DND-41 (cell line): ENCODE measurements around the gene PTGS1.

Experiments used
- ATAC-seq: fragments of 200-7000 bp; cut with Tn5 transposase; 3 replicates; pipeline ENCODE4 v1.9.1; 2021; ENCODE audit warnings: low read depth; ENCODE audit not compliant: insufficient read depth
- DNase-seq: peaks from one replicate; pipeline ENCODE4 v3.0.0-alpha.2; 2020
- H2AFZ ChIP-seq: 2 replicates; pipeline ENCODE4 v1.6.0; 2012; ENCODE audit warnings: low read depth, low read length
- H3K27ac ChIP-seq: 2 replicates; pipeline ENCODE4 v1.5.1; 2012; ENCODE audit warnings: low read length, inconsistent platforms
- H3K27me3 ChIP-seq: fragments of 200-600 bp; sonication (generic); 2 replicates; pipeline ENCODE4 v1.6.0; 2012; ENCODE audit warnings: low read length, mild to moderate bottlenecking, inconsistent platforms; ENCODE audit not compliant: insufficient read depth, poor library complexity
- H3K36me3 ChIP-seq: 2 replicates; pipeline ENCODE4 v1.5.1; 2012; ENCODE audit warnings: low read length, inconsistent platforms; ENCODE audit not compliant: insufficient read depth
- H3K4me1 ChIP-seq: 2 replicates; pipeline ENCODE4 v1.5.1; 2012; ENCODE audit warnings: mild to moderate bottlenecking, low read length; ENCODE audit not compliant: insufficient read depth
- H3K4me2 ChIP-seq: 2 replicates; pipeline ENCODE4 v1.6.0; 2012; ENCODE audit warnings: mild to moderate bottlenecking, moderate library complexity, low read length, inconsistent platforms; ENCODE audit not compliant: insufficient read depth
- H3K4me3 ChIP-seq, 2 experiments: fragments of 200-600 bp in 1 of 2; shearing (Covaris generic) in 1 of 2; 2 replicates each; pipeline ENCODE4 v1.5.1; 2012 to 2016; ENCODE audit warnings: inconsistent platforms in 2 of 2, low read length in 2 of 2, mild to moderate bottlenecking in 2 of 2, low read depth in 1 of 2, moderate library complexity in 1 of 2
- H3K79me2 ChIP-seq: 2 replicates; pipeline ENCODE4 v1.6.0; 2012; ENCODE audit warnings: low read length, inconsistent platforms; ENCODE audit not compliant: insufficient read depth
- H3K9ac ChIP-seq: 2 replicates; pipeline ENCODE4 v1.6.0; 2012; ENCODE audit warnings: low read depth, mild to moderate bottlenecking, inconsistent platforms, low read length, moderate library complexity
- H3K9me3 ChIP-seq: 2 replicates; pipeline ENCODE4 v1.5.1; 2012; ENCODE audit warnings: low read length, moderate library complexity, mild to moderate bottlenecking, inconsistent platforms; ENCODE audit not compliant: insufficient read depth, severe bottlenecking
- H4K20me1 ChIP-seq: 2 replicates; pipeline ENCODE4 v1.6.0; 2012; ENCODE audit warnings: low read length; ENCODE audit not compliant: insufficient read depth
- EZH2 ChIP-seq: IDR thresholded peaks from 3 replicates; pipeline ENCODE4 v1.6.1; 2012; ENCODE audit warnings: borderline replicate concordance, low read depth, mild to moderate bottlenecking, moderate library complexity, low read length, inconsistent platforms; ENCODE audit not compliant: severe bottlenecking
- TF ChIP-seq, protein P1 (sequence below): IDR thresholded peaks from 2 replicates; pipeline ENCODE4 v1.5.1; 2012; ENCODE audit warnings: borderline replicate concordance, low read length, moderate library complexity, mild to moderate bottlenecking; ENCODE audit not compliant: poor library complexity, severe bottlenecking; ENCODE audit errors: extremely low read depth

Gene PTGS1

DNA sequence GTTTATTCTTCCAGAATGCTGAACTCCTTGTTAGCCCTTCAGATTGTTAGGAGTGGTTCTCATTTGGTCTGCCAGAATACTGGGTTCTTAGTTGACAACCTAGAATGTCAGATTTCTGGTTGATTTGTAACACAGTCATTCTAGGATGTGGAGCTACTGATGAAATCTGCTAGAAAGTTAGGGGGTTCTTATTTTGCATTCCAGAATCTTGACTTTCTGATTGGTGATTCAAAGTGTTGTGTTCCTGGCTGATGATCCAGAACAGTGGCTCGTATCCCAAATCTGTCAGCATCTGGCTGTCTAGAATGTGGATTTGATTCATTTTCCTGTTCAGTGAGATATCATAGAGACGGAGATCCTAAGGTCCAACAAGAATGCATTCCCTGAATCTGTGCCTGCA is 21.9 kb downstream of the PTGS1 start:
- DNase-seq = no peak
- Histone ChIP-seq H3K36me3 (no peaks in the 10 kb centered on the region), H3K27ac (no peak overlapping the region), H3K9me3 (no peaks in the 10 kb centered on the region), H2AFZ (no peak overlapping the region), H3K27me3 (peaks cover 18% of the 10 kb centered on the region), H3K4me2 (no peak overlapping the region), H4K20me1 (no peaks in the 10 kb centered on the region), H3K4me1 (no peaks in the 10 kb centered on the region), H3K4me3 (no peak overlapping the region), H3K79me2 (no peaks in the 10 kb centered on the region), H3K9ac (no peak overlapping the region)
- ATAC-seq = no peak
- TF ChIP-seq, protein P1, sequence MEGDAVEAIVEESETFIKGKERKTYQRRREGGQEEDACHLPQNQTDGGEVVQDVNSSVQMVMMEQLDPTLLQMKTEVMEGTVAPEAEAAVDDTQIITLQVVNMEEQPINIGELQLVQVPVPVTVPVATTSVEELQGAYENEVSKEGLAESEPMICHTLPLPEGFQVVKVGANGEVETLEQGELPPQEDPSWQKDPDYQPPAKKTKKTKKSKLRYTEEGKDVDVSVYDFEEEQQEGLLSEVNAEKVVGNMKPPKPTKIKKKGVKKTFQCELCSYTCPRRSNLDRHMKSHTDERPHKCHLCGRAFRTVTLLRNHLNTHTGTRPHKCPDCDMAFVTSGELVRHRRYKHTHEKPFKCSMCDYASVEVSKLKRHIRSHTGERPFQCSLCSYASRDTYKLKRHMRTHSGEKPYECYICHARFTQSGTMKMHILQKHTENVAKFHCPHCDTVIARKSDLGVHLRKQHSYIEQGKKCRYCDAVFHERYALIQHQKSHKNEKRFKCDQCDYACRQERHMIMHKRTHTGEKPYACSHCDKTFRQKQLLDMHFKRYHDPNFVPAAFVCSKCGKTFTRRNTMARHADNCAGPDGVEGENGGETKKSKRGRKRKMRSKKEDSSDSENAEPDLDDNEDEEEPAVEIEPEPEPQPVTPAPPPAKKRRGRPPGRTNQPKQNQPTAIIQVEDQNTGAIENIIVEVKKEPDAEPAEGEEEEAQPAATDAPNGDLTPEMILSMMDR = no peak
- TF ChIP-seq EZH2 = no peak

DNA sequence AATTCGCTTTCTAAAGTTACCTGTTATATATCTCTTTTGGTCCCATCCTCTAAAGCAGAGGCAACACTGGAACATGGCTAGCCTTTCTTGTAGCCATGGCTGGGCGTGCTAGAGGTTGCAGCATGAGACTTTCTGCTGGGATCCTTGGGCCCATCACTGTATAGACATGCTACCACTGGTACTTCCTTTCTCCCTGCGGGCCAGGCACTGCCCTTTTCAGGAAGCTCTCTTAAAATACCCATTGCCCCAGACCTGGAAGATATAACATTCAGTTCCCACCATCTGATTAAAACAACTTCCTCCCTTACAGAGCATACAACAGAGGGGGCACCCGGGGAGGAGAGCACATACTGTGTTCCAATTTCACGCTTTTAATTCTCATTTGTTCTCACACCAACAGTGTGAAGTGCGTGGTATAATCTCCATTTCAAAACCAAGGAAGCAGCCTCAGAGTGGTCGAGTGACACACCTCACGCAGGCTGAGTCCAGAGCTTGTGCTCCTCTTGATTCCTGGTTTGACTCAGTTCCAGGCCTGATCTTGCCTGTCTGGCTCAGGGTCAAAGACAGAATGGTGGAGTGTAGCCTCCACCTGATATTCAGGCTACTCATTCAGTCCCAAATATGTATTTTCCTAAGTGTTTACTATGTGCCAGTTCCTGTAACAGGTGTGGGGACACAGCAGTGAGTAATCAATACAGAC is 22.6 kb downstream of the PTGS1 start:
- Histone ChIP-seq H4K20me1 (no peaks in the 10 kb centered on the region), H3K4me2 (no peak overlapping the region), H3K4me3 (no peak overlapping the region), H3K27me3 (peaks cover 21% of the 10 kb centered on the region), H2AFZ (no peak overlapping the region; the same call in 1 of the 2 replicates), H3K9me3 (no peaks in the 10 kb centered on the region), H3K9ac (no peak overlapping the region), H3K36me3 (no peaks in the 10 kb centered on the region), H3K79me2 (no peaks in the 10 kb centered on the region), H3K4me1 (no peaks in the 10 kb centered on the region), H3K27ac (no peak overlapping the region)
- TF ChIP-seq, protein P1 = no peak
- no peak for TF ChIP-seq EZH2
- DNase-seq (no peak), ATAC-seq (no peak)

DNA sequence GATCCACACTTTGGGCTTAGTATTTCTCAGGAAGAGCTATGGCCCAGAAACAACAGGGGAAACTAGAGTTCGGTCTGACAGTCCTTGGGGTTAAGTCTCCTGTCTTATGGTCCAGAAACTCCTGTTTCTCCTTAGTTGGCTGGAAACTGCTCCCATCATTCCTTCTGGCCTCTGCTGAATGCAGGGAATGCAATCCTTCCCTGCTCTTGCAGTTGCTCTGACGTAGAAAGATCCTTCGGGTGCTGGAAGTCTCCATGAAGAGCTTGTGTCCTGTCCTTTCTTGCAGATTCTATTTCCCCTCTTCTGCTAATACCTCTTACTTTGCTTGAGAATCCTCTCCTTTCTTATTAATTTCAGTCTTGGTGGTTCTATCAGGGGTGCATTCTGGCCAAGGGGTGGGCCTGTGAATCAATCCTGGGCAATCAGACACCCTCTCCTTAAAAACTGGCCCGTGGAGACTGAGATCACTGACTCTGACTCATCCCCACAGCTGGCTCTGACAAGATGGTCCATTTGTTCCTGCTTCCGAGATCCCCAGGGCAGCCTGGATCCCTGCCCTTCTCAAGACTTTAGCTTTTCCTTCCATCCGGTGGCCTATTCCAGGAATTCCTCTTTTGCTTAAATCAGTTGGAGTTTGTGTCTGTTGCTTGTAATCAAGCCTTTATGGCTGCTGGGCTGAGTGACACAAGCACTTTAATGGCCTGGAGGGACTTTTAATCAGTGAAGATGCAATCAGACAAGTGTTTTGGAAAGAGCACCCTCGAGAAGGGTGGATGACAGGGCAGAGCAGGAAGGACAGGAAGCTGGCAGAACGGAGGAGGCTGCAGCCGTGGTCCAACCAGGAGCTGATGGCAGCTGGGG is 23.7 kb downstream of the PTGS1 start:
- Histone ChIP-seq H3K79me2 (no peaks in the 10 kb centered on the region), H3K27ac (no peak overlapping the region), H3K4me2 (no peak overlapping the region), H3K27me3 (peaks cover 21% of the 10 kb centered on the region), H3K9ac (no peak overlapping the region), H4K20me1 (no peaks in the 10 kb centered on the region), H2AFZ (no peak overlapping the region), H3K4me3 (no peak overlapping the region), H3K9me3 (no peaks in the 10 kb centered on the region), H3K4me1 (no peaks in the 10 kb centered on the region), H3K36me3 (no peaks in the 10 kb centered on the region)
- ATAC-seq (no peak), DNase-seq (no peak)
- TF ChIP-seq, protein P1 = no peak
- TF ChIP-seq EZH2 = no peak
